ENCODE measurements around the gene AGMO.
"Not testable (repeated sequence)": the region's sequence is repeated elsewhere in the genome, so short reads cannot be mapped to it uniquely, and the experiment has no call there.

The AGMO gene

DNA sequence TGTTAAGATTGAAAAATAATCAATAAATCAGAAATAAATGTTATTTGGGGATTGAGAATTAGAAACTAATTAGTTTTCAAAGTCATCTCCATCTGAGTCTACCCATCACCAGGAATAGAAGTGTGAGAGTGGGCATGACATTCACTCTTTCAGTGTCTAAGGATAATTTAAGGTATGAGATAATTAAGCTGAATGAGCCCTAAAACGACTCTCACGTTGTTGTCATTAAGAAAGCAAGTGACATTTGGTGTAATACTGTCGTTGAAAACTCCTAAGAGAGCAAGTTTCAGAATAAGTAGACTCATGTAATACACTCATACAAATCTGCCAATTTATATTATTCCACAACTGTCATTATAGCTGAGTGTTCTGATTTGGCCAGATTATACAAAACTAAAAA is 7.1 kb downstream of the AGMO start:
- H3K9me3 Mint-ChIP-seq, result peaks cover 6% of the 10 kb centered on the region
- H3K27me3 Mint-ChIP-seq (ENCODE audit: low read depth), result no peaks in the 10 kb centered on the region
- no peak overlapping the region for H3K27ac Mint-ChIP-seq
- H3K4me1 Mint-ChIP-seq (ENCODE audit: low read depth), result no peaks in the 10 kb centered on the region
- H3K36me3 Mint-ChIP-seq (ENCODE audit: low read depth), result no peaks in the 10 kb centered on the region
- no peak for DNase-seq (ENCODE audit: low spot score)
- no peak overlapping the region for H3K4me3 Mint-ChIP-seq

DNA sequence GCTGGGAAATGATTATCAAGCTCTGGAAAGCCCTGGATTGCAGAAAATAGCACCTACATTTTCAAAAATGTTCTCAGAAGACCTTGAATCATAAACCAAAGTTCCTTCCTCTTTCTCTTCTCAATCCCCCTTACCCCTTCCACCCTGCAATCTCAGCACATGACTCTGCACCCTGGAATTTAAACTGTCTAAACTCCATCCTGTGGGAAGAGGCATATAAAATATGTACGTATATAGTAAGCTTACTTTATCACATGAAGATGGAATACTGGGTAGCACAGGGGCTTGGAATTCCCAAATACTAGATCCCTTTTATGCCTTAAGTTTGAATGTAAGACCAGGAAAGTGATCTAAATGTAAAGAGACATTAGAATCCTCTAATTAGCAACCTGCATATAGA is 7.7 kb downstream of the AGMO start:
- Mint-ChIP-seq H3K4me1 (ENCODE audit: low read depth) (no peaks in the 10 kb centered on the region), H3K27ac (no peak overlapping the region), H3K4me3 (no peak overlapping the region), H3K36me3 (ENCODE audit: low read depth) (no peaks in the 10 kb centered on the region), H3K9me3 (peaks cover 3% of the 10 kb centered on the region), H3K27me3 (ENCODE audit: low read depth) (no peaks in the 10 kb centered on the region)
- DNase-seq (ENCODE audit: low spot score), result no peak

DNA sequence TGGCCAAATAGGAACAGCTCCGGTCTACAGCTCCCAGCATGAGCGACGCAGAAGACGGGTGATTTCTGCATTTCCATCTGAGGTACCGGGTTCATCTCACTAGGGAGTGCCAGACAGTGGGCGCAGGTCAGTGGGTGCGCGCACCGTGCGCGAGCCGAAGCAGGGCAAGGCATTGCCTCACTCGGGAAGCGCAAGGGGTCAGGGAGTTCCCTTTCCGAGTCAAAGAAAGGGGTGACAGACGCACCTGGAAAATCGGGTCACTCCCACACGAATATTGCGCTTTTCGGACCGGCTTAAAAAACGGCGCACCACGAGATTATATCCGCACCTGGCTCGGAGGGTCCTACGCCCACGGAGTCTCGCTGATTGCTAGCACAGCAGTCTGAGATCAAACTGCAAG is 14.5 kb downstream of the AGMO start:
- H3K9me3 Mint-ChIP-seq, result peaks cover 13% of the 10 kb centered on the region

DNA sequence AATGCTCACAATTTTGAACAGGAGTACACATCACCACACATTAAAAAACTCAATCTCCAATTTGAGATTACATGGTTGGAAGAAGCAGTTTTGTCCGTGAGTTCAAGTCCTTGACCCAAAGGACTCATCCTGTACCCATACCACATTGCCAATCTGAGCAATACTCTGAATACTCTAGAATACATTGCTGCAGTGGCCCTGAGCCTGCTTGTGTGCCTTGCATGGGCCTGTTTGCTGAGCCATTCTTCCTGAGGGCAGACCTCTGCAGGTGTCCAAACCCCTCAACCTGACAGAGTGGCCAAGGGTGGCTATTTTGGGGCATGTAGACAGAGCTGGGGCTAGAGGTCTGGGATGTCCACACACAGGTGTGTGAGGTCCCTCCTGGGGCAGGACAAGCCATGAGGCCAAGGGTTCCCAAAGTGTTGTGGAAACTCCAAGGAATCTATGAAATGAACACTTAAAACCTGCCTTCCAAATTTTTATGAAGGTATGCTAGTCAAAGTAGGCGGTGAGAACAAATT is 15.5 kb downstream of the AGMO start:
- Mint-ChIP-seq H3K27ac (no peak overlapping the region), H3K9me3 (peaks cover 13% of the 10 kb centered on the region), H3K36me3 (ENCODE audit: low read depth) (no peaks in the 10 kb centered on the region), H3K4me3 (no peak overlapping the region), H3K27me3 (ENCODE audit: low read depth) (no peaks in the 10 kb centered on the region), H3K4me1 (ENCODE audit: low read depth) (no peaks in the 10 kb centered on the region)
- DNase-seq (ENCODE audit: low spot score), result no peak

More for the DNA sequence above, 14.5 kb downstream of the AGMO start:
- not testable (repeated sequence) for H3K4me3 Mint-ChIP-seq; H3K36me3 Mint-ChIP-seq (ENCODE audit: low read depth); DNase-seq (ENCODE audit: low spot score); H3K27me3 Mint-ChIP-seq (ENCODE audit: low read depth); H3K27ac Mint-ChIP-seq; H3K4me1 Mint-ChIP-seq (ENCODE audit: low read depth)

DNA sequence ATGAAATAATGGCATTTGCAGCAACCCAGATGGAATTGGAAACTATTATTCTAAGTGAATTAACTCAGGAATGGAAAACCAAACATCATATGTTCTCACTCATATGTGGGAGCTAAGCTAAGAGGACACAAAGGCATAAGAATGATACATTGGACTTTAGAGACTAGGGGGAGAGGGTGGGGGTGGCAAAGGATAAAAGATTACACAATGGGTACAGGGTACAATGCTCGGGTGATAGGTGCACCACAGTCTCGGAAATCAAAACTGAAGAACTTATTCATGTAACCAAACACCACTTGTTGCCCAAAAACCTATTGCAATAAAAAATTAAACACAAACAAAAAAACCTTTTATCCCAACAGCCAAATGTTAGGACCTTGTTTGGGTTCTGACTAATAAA is 17.8 kb downstream of the AGMO start:
- no peak for DNase-seq (ENCODE audit: low spot score)
- no peaks in the 10 kb centered on the region for H3K27me3 Mint-ChIP-seq (ENCODE audit: low read depth)
- H3K9me3 Mint-ChIP-seq, result peaks cover 21% of the 10 kb centered on the region
- no peaks in the 10 kb centered on the region for H3K36me3 Mint-ChIP-seq (ENCODE audit: low read depth)
- H3K27ac Mint-ChIP-seq, result no peak overlapping the region
- H3K4me3 Mint-ChIP-seq, result no peak overlapping the region
- no peaks in the 10 kb centered on the region for H3K4me1 Mint-ChIP-seq (ENCODE audit: low read depth)

DNA sequence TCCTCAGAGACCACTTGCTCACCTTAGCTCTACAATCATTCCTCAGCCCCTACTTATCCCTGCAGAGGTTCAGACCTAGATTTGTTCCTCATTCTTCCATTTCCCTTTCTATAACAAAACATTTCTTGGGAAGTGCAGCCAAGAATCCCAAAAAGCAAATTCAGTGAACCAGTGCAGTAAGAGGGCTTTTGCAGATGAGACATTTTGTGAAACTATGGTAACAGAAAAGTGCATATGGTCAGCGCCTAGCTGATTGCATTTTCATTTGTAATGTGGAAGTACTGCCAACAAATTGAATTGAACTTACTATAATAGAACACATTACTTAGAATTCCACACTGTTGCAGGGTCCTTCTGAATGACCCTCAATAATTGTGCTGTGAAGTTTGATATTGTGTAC is 18.6 kb downstream of the AGMO start:
- H3K27ac Mint-ChIP-seq, result no peak overlapping the region

DNA sequence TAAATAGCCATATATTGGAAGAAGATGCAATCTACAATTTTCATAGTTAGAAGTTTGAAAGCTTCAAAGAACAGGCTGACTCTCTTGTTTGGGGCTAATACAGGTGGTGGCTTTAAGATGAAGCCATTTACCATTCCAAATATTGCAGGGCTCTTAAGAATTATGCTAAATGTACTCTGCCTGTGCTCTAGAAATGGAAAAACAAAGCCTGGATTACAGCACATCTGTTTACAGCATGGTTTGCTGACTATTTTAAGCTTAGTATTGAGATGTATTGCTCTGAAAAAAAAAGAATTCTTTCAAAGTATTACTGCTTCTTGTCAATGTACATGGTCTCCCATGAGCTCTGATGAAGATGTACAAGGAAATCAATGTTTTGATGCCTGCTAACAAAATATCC is 34.2 kb downstream of the AGMO start:
- no peaks in the 10 kb centered on the region for H3K27me3 Mint-ChIP-seq (ENCODE audit: low read depth)
- H3K4me1 Mint-ChIP-seq (ENCODE audit: low read depth), result no peaks in the 10 kb centered on the region
- H3K9me3 Mint-ChIP-seq, result peaks cover 10% of the 10 kb centered on the region
- H3K4me3 Mint-ChIP-seq, result no peak overlapping the region
- no peaks in the 10 kb centered on the region for H3K36me3 Mint-ChIP-seq (ENCODE audit: low read depth)
- H3K27ac Mint-ChIP-seq, result no peak overlapping the region
- no peak for DNase-seq (ENCODE audit: low spot score)

More for the DNA sequence above, 18.6 kb downstream of the AGMO start:
- Mint-ChIP-seq H3K27me3 (ENCODE audit: low read depth) (no peaks in the 10 kb centered on the region), H3K9me3 (peaks cover 21% of the 10 kb centered on the region), H3K4me3 (no peak overlapping the region), H3K36me3 (ENCODE audit: low read depth) (no peaks in the 10 kb centered on the region), H3K4me1 (ENCODE audit: low read depth) (no peaks in the 10 kb centered on the region)
- DNase-seq (ENCODE audit: low spot score), result no peak

DNA sequence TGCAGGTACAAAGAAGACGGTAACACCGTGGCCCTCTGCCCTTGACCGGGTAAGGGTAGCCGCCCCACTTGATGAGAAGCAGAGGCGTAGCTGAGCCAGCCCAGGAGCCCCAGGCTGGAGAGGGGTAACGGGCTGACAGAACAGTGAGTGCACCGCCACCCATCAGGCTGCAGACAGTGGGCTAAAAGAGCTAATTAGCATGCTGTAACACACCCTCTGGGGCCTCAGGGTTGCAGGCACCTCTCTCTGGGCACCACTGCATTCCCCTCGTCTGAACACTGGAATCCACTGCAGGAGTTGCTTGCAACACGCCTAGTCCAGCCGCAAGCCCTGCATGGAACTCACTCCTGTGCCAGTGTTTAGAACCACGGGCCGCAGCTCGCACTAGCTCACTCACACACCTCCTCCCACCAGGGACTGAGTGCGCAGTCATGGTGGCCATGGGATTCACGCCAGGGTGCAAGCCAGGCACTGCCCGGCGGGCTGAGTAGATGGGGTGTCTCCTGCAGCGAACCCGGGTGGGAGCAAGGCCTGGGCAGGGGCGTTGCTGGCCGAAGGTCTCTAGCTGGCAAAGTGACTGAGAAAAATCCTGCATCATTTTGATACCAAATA is 36.1 kb downstream of the AGMO start:
- no peak overlapping the region for H3K27ac Mint-ChIP-seq
- H3K4me1 Mint-ChIP-seq (ENCODE audit: low read depth), result no peaks in the 10 kb centered on the region
- H3K4me3 Mint-ChIP-seq, result no peak overlapping the region
- no peak for DNase-seq (ENCODE audit: low spot score)
- no peaks in the 10 kb centered on the region for H3K27me3 Mint-ChIP-seq (ENCODE audit: low read depth)
- H3K9me3 Mint-ChIP-seq, result peaks cover 22% of the 10 kb centered on the region
- no peaks in the 10 kb centered on the region for H3K36me3 Mint-ChIP-seq (ENCODE audit: low read depth)

DNA sequence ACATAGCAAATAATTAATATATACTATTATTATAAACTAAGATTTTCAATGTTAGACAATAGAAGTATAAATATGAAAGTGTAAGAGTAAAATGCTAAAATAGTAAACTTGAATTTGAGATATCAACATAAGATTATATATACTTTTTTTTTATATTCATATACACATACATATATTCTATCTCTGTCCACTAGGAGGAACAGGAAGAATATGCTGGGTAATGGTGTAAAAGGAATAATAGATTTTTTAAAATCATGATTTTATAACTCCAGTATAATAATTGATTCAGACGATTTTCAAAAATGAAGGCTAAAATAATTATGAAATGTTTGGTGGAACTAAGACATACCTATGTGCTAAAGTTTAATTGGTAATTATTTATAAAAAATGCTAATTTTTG is 37.7 kb downstream of the AGMO start:
- DNase-seq (ENCODE audit: low spot score), result no peak
- no peaks in the 10 kb centered on the region for H3K27me3 Mint-ChIP-seq (ENCODE audit: low read depth)
- H3K36me3 Mint-ChIP-seq (ENCODE audit: low read depth), result no peaks in the 10 kb centered on the region
- H3K9me3 Mint-ChIP-seq, result peaks cover 35% of the 10 kb centered on the region
- H3K4me1 Mint-ChIP-seq (ENCODE audit: low read depth), result no peaks in the 10 kb centered on the region
- H3K27ac Mint-ChIP-seq, result no peak overlapping the region
- H3K4me3 Mint-ChIP-seq, result no peak overlapping the region

DNA sequence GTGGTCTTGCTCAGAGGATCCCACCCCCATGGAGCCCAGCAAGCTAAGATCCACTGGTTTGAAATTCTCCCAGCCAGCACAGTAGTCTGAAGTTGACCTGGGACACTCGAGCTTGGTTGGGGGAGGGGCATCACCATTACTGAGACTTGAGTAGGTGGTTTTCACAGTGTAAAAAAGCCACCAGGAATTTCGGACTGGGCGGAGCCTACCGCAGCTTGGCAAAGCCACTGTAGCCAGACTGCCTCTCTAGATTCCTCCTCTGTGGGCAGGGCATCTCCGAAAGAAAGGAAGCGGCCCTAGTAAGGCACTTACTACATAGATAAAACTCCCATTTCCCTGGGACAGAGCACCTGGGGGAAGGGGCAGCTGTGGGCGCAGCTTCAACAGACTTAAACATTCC is 44.0 kb downstream of the AGMO start:
- not testable (repeated sequence) for H3K27me3 Mint-ChIP-seq (ENCODE audit: low read depth)

DNA sequence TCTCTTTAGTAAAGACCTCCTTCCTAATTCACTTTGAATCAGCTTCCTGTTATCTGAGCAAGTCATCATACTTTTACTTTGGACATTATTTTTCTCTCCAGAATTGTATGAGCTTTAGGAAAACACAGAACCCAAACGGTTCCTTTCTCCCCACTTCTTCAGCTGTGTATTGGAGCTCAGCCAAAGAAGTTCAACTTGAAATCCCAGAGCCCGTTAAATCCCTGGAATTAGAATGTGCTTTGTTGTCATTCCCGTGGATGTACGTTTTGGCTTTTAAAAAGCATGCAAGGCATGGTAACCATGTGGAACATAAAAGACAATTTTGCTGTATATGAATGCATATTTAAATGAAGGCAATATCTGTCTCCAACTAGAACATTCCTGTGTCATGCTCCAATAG is 46.6 kb downstream of the AGMO start:
- Mint-ChIP-seq H3K4me1 (ENCODE audit: low read depth) (no peaks in the 10 kb centered on the region), H3K9me3 (peaks cover 21% of the 10 kb centered on the region), H3K36me3 (ENCODE audit: low read depth) (no peaks in the 10 kb centered on the region), H3K4me3 (no peak overlapping the region), H3K27me3 (ENCODE audit: low read depth) (no peaks in the 10 kb centered on the region), H3K27ac (no peak overlapping the region)
- DNase-seq (ENCODE audit: low spot score), result no peak

More for the DNA sequence above, 44.0 kb downstream of the AGMO start:
- H3K4me3 Mint-ChIP-seq; H3K36me3 Mint-ChIP-seq (ENCODE audit: low read depth); DNase-seq (ENCODE audit: low spot score); H3K4me1 Mint-ChIP-seq (ENCODE audit: low read depth); H3K27ac Mint-ChIP-seq: not testable (repeated sequence)
- H3K9me3 Mint-ChIP-seq, result peaks cover 40% of the 10 kb centered on the region

DNA sequence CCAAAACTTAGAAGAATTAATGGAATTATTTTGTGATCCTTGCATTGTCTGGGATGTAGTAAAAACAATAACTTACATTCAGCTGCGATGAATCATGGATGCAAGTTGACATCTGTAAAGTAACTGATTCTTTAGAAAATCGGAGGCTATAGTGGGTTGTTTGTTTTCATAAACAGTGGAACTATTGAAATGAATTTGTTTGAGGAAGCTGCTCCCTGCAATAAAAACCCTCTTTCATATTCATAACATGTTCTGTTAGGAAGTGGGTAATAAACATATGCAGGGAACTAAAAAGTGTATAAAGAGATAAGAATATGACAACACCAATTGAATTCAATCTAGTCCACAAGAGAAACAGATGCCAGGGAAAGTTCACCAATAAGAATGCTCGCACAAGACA is 53.6 kb downstream of the AGMO start:
- no peaks in the 10 kb centered on the region for H3K4me1 Mint-ChIP-seq (ENCODE audit: low read depth)
- no peak for DNase-seq (ENCODE audit: low spot score)
- no peak overlapping the region for H3K4me3 Mint-ChIP-seq
- H3K27ac Mint-ChIP-seq, result no peak overlapping the region
- no peaks in the 10 kb centered on the region for H3K36me3 Mint-ChIP-seq (ENCODE audit: low read depth)
- no peaks in the 10 kb centered on the region for H3K27me3 Mint-ChIP-seq (ENCODE audit: low read depth)
- H3K9me3 Mint-ChIP-seq, result peaks cover under 1% of the 10 kb centered on the region

DNA sequence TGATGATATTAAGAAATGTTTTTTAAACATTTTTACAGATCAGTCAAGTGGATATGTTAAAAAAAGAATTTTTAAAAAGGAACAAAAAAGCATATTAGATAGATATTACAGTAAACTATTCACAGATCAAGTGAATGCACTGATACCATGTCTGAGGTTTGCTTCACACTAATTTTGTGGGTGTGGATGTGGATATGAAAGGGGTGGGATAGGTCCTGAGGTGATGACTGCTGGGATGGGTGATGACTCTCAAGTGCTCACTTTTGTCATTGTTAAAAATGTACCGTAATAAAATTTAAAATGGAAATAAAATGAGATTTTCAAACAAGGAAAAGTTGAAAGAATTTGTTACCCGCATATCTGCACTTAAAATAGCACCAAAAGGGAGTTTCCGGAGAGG is 54.1 kb downstream of the AGMO start:
- no peak overlapping the region for H3K4me3 Mint-ChIP-seq
- H3K36me3 Mint-ChIP-seq (ENCODE audit: low read depth), result no peaks in the 10 kb centered on the region
- no peak overlapping the region for H3K27ac Mint-ChIP-seq
- H3K27me3 Mint-ChIP-seq (ENCODE audit: low read depth), result no peaks in the 10 kb centered on the region
- H3K9me3 Mint-ChIP-seq, result peaks cover 2% of the 10 kb centered on the region
- H3K4me1 Mint-ChIP-seq (ENCODE audit: low read depth), result no peaks in the 10 kb centered on the region
- no peak for DNase-seq (ENCODE audit: low spot score)

DNA sequence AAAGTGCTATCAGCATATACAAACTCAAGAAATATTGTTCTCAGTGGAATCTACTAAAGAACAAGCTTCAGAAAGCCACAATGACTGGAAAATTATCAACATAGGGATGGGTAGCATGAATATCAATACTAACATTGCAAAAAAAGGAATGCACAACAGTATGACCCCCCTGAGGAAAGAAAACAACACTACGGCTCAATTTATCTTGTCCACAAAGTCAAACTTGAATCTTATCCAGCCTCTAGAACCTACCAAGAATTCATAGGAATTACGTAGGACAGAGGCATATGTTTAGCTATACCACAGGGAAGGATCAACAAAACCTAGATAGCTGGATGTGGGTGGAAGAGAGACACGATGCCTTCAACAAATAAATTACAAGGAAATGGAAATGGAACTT is 54.6 kb downstream of the AGMO start:
- DNase-seq (ENCODE audit: low spot score), result no peak

DNA sequence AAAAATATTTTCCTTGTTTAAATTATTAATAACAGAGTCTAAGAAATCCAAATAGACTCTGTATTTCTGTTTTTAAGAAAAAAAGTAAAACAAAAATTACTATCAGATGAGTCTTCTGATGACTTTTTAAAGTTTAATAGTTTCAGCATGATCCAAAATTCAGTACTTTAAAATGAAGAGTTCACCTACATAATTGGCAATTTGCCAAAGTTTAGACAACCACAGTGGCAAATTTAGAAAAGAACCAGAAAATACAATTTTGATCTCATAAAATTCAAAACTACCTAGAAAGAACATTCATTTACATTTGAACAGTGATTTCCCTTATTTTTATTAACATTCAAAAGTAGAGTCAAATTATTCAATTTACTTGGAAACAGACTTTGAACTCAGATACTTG is 56.1 kb downstream of the AGMO start:
- Mint-ChIP-seq H3K4me3 (no peak overlapping the region), H3K27ac (no peak overlapping the region), H3K4me1 (ENCODE audit: low read depth) (no peaks in the 10 kb centered on the region), H3K36me3 (ENCODE audit: low read depth) (no peaks in the 10 kb centered on the region), H3K9me3 (peaks cover 11% of the 10 kb centered on the region), H3K27me3 (ENCODE audit: low read depth) (no peaks in the 10 kb centered on the region)
- no peak for DNase-seq (ENCODE audit: low spot score)

More for the DNA sequence above, 54.6 kb downstream of the AGMO start:
- H3K27ac Mint-ChIP-seq, result no peak overlapping the region
- no peaks in the 10 kb centered on the region for H3K4me1 Mint-ChIP-seq (ENCODE audit: low read depth)
- H3K9me3 Mint-ChIP-seq, result peaks cover 6% of the 10 kb centered on the region
- no peak overlapping the region for H3K4me3 Mint-ChIP-seq
- no peaks in the 10 kb centered on the region for H3K27me3 Mint-ChIP-seq (ENCODE audit: low read depth)
- no peaks in the 10 kb centered on the region for H3K36me3 Mint-ChIP-seq (ENCODE audit: low read depth)

Measured in T-helper 2 cell treated with Interferon-gamma antibody and Interleukin-4, amounts not matched to agents 5 μg/mL and 100 μg/mL, for 36 hours (primary cell).